Activated naive CD4-positive, alpha-beta T cell treated with anti-CD3 and anti-CD28 coated beads for 36 hours (primary cell): ENCODE data around the gene PDLIM5. TPM values are rescaled to one million over a fixed set of nuclear protein-coding genes. Genes with fewer than 3 reads are reported as not detected.
"Not testable (repeated sequence)": the region's sequence is repeated elsewhere in the genome, so short reads cannot be mapped to it uniquely, and the experiment has no call there.

Source experiments
- CTCF ChIA-PET: fragments of 350-600 bp; sonication (Branson Sonifier 250); formaldehyde crosslinking; loops from one replicate; lab custom pipeline; 2021; ENCODE audit warnings: antibody characterized with exemption; lab: Charles Lee
- DNase-seq: peaks from one replicate; pipeline ENCODE4 v3.0.0-alpha.2; 2020
- H3K27ac Mint-ChIP-seq: one replicate; pipeline ENCODE4 v1.8.0; 2021; ENCODE audit warnings: mild to moderate bottlenecking, mixed read lengths
- H3K27me3 Mint-ChIP-seq: one replicate; pipeline ENCODE4 v1.8.0; 2021; ENCODE audit warnings: low read depth, mixed read lengths
- H3K36me3 Mint-ChIP-seq: one replicate; pipeline ENCODE4 v1.8.0; 2021; ENCODE audit warnings: low read depth, mixed read lengths
- H3K4me1 Mint-ChIP-seq: one replicate; pipeline ENCODE4 v1.8.0; 2021; ENCODE audit warnings: low read depth, mixed read lengths
- H3K4me3 Mint-ChIP-seq: one replicate; pipeline ENCODE4 v1.8.0; 2021; ENCODE audit warnings: mild to moderate bottlenecking, moderate library complexity, mixed read lengths
- H3K9me3 Mint-ChIP-seq: one replicate; pipeline ENCODE4 v1.8.0; 2021; ENCODE audit warnings: mixed read lengths
- intact Hi-C: fragments of 100-400 bp; cut with micrococcal nuclease; formaldehyde crosslinking; loops from one replicate; pipeline ENCODE4 v1.15.1; 2023
- total RNA-seq, 2 experiments: library from RNA; stranded (reverse); gene quantifications; one replicate each; pipeline ENCODE4 v1.2.3, GENCODE V29; 2021

Gene PDLIM5
- total RNA-seq, 2 experiments from 2014 or later, result 19.0 to 22.2 TPM

DNA sequence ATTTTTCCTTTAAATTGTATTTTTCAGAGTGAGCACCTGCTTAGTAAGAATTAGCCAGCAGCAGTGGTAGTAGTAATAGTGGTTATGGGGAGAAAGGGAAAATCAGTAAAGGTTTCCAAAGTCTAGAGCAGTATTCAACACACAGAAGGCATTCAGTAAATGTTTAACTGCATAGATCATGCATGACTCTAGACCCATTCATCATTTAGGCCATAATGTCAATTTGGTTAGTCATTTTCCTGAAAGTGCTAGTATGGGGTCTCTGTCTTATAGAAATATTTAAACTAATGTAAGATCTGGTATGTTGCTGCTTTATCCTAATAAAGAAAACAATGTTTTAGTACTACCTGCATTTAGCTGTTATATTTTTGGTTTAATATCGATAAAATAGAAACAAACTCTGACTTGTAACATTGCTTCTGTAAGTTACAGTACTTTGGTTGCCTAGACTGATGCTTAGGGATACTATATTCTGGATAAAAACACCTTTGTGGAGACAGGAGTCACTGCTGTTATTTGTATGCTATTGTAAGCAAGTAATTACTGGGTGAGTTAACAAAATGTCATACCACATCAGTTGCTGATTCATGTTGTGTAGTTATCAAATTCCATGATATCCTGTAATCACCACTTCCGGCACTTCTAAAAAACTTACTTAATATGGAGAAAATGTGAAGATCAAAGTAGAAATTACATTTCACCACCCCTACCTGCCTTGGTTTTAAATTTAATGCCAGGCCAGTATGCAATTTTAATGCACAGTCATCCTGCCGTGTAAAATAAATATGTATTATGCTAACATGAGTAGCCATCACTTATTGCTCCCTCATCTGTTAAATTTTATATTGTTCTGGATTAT lies 190.2 kb downstream of the PDLIM5 start:
- Mint-ChIP-seq H3K36me3 (peaks cover 6% of the 10 kb centered on the region), H3K27me3 (no peaks in the 10 kb centered on the region), H3K4me3 (no peak overlapping the region), H3K27ac (no peak overlapping the region), H3K9me3 (no peaks in the 10 kb centered on the region), H3K4me1 (no peaks in the 10 kb centered on the region)
- CTCF ChIA-PET, result interaction anchor here (0.6 kb wide), 1 partner anchor 482 kb away, joined by 3 read pairs; no protein-coding TSS in a partner anchor
- intact Hi-C loops, result no loop called here
- no peak for DNase-seq

DNA sequence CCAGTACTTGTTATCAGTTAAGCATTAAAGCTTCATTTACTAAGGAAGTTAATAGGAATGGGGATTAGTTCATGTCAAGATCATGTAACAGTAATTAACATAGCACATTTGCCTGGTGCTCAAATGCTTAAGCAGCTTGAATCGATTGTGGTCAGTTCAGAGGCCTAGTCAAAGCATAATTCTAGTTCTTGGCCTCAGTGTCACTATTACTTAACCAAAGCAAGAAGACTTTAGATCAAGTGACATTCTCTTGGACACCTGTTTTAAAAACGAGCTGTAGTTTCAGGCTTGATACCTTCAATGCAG lies 190.8 kb downstream of the PDLIM5 start:
- peaks cover 6% of the 10 kb centered on the region for H3K36me3 Mint-ChIP-seq
- DNase-seq, result no peak
- H3K27ac Mint-ChIP-seq, result no peak overlapping the region
- no peaks in the 10 kb centered on the region for H3K9me3 Mint-ChIP-seq
- no peaks in the 10 kb centered on the region for H3K4me1 Mint-ChIP-seq
- H3K4me3 Mint-ChIP-seq, result no peak overlapping the region
- CTCF ChIA-PET, result interaction anchor here (0.6 kb wide), 1 partner anchor 482 kb away, joined by 3 read pairs; no protein-coding TSS in a partner anchor
- intact Hi-C loops, result no loop called here
- H3K27me3 Mint-ChIP-seq, result no peaks in the 10 kb centered on the region

DNA sequence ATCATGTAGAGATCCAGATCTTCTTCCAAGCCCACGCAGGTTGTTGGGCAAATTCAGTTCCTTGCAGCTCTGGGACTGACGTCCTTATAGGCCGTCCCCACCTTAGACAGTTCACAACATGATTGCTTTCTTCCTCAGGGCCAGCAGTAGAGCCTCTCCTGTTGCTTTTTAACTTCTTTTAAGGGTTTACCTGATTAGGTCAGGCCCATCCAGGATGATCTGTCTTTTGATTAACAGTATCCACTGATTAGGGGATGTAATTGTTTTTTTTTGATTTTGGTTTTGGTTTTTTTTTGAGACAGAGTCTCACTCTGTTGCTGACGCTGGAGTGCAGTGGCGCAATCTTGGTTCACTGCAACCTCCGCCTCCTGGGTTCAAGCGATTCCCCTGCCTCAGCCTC lies 197.0 kb downstream of the PDLIM5 start:
- Mint-ChIP-seq H3K27ac (no peak overlapping the region), H3K36me3 (peaks cover 2% of the 10 kb centered on the region), H3K9me3 (no peaks in the 10 kb centered on the region), H3K4me1 (no peaks in the 10 kb centered on the region), H3K4me3 (no peak overlapping the region), H3K27me3 (no peaks in the 10 kb centered on the region)
- no peak for DNase-seq
- CTCF ChIA-PET, result interaction anchor here (0.6 kb wide), 2 partner anchors 233 to 1916 kb away, joined by 3 to 6 read pairs; no protein-coding TSS in a partner anchor
- intact Hi-C loops, result no loop called here

DNA sequence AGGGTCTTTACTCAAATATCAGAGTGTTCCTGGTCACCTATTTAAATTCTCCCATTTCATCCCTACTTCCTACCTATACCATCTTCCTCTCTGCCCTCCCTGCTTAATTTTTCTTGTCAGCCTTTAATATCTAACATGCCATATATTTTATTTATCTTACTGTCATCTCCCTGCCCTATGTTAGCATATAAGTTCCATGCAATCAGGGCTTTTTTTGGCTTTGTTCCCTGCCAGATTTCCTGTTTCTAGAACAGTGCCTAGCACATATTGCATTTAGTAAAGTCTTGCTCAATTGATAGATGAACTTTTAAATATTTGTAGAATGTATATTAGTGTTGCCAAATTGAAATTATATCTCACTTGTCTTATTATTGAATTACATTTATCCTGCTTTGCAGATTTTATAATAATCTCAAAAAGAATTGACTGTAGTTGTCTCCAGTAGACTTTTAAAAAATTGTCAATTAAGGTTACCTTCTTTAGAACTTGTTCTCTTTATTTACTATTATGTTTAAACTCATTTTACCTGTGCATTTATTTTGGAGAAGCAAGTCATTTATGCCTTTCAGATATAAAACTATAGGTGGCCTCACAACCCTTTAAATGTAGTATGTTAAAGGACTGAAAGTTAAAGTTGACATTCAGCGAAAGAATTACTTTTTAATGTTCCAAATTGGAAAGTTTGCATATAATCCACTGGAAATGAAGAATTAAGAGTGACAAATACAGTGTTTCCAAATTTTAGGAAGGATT lies 197.8 kb downstream of the PDLIM5 start:
- no peak overlapping the region for H3K4me3 Mint-ChIP-seq
- H3K9me3 Mint-ChIP-seq, result no peaks in the 10 kb centered on the region
- H3K27me3 Mint-ChIP-seq, result no peaks in the 10 kb centered on the region
- no peaks in the 10 kb centered on the region for H3K4me1 Mint-ChIP-seq
- no peak overlapping the region for H3K27ac Mint-ChIP-seq
- H3K36me3 Mint-ChIP-seq, result peaks cover under 1% of the 10 kb centered on the region
- no peak for DNase-seq
- CTCF ChIA-PET, result no interaction called here
- intact Hi-C loops, result no loop called here

DNA sequence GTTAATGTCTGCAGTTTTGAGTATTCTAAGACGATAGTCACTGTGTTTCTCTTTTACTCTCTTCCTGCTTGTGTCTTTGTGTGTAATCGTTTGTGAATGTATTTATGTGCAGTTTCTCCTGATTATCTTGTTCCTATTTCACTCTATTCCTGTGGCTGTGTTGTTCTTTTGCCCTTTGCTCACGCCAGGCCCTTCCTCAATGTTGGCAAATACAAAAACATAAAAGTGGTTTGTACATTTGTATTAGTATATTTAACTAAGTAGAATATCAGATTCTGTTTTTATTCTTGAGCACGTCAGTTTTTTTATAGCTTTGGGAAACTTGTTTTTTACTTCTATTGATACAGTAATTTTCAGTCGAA lies 198.4 kb downstream of the PDLIM5 start:
- no peaks in the 10 kb centered on the region for H3K36me3 Mint-ChIP-seq
- no peaks in the 10 kb centered on the region for H3K9me3 Mint-ChIP-seq
- H3K4me3 Mint-ChIP-seq, result no peak overlapping the region
- H3K4me1 Mint-ChIP-seq, result no peaks in the 10 kb centered on the region
- intact Hi-C loops, result no loop called here
- no peak for DNase-seq
- CTCF ChIA-PET, result no interaction called here
- H3K27me3 Mint-ChIP-seq, result no peaks in the 10 kb centered on the region
- no peak overlapping the region for H3K27ac Mint-ChIP-seq

DNA sequence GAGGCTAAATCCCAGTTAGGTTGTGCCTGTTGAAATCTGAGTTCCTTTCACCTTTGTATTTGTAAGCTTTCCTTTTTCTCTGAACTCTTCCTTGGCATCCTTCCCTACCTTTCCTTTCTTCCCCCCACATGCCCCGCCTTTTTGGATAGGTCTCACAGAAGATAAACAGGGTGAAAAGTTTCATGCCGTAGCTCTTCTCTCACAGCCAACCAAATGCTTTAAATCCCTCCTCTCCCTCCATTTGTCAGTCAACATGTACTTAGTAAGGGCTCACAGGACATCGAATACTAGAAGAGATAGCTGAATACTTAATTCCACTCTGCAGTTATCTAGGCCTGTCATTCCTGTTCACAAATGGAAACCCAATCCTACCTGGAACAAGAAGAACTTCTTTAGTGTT lies 198.9 kb downstream of the PDLIM5 start:
- no peak for DNase-seq
- Mint-ChIP-seq H3K36me3 (no peaks in the 10 kb centered on the region), H3K27ac (no peak overlapping the region), H3K27me3 (no peaks in the 10 kb centered on the region), H3K4me3 (no peak overlapping the region), H3K9me3 (no peaks in the 10 kb centered on the region), H3K4me1 (no peaks in the 10 kb centered on the region)
- CTCF ChIA-PET, result no interaction called here
- intact Hi-C loops, result no loop called here

DNA sequence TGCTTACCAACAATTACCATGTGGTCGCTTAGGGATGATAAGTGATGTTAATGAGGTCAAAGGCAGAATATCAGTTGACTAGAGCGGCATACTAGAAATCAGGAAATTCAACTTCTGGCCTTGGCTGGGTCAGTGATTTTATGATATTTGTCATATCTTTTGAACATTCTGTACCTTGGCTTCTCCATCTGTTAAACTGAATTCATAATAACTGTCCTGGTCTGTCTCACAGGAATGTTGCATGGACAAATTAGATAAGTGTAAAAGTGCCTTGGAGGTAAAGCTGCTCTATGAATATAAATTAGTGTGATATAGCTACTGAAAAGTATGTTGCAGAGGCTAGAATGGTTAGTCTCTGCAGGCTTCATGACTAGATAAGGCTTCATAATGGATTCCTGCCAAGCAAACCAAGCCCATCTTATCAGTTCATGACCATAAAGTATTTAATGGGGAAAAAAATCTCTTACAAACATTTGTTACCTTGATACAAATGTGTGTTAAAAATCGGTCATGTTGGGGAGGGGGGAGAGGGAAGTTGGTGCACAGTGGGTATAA lies 201.4 kb downstream of the PDLIM5 start:
- no peak for DNase-seq
- intact Hi-C loops, result no loop called here
- Mint-ChIP-seq H3K36me3 (no peaks in the 10 kb centered on the region), H3K27me3 (no peaks in the 10 kb centered on the region), H3K27ac (no peak overlapping the region), H3K4me3 (no peak overlapping the region), H3K4me1 (no peaks in the 10 kb centered on the region), H3K9me3 (no peaks in the 10 kb centered on the region)
- CTCF ChIA-PET, result no interaction called here

DNA sequence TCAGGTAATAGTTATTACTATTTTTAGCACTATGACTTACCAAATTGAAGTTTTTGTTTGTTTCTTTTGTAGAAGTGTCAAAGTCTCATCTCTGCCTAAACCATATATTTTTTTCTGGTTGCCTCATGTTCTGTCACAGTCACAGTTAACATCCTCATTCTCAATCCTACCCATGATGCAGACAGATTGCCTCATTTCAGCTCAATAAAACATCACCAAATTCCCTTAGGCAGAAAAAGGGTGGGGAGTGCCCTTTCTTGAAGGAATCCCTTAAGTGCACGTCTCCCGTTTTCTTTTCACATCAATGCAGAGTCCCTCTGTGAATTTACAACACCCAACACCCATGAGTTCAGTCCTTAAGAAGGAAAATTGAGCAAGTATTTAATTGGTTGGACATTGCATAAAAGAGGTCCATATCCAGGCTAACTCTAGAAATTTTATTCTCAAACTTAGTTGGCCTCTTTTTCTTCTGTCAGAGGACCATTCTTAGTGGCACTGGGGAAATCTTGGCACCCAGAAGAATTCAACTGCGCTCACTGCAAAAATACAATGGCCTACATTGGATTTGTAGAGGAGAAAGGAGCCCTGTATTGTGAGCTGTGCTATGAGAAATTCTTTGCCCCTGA lies 202.4 kb downstream of the PDLIM5 start:
- CTCF ChIA-PET, result no interaction called here

DNA sequence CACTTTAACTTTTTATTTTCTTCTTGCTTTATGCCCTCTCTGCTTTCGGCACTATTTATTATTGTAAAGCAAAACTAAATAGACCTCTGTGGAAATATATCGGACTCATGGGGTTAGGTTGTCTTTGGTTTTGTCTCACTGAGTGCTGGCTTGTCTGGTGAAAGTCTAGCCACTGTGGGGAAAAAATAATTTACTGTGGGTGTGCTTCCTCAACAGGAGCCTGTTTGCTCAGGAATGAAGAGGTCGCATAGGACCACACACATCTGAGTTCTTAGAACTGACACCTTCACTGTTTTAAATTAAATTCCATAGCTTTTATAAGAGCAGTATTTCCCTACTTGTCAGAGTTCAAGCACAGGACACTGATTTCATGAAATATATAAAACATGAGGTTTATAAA lies 203.0 kb downstream of the PDLIM5 start:
- no peaks in the 10 kb centered on the region for H3K4me1 Mint-ChIP-seq
- CTCF ChIA-PET, result no interaction called here
- H3K9me3 Mint-ChIP-seq, result no peaks in the 10 kb centered on the region
- H3K27ac Mint-ChIP-seq, result no peak overlapping the region
- H3K36me3 Mint-ChIP-seq, result peaks cover 8% of the 10 kb centered on the region
- H3K27me3 Mint-ChIP-seq, result no peaks in the 10 kb centered on the region
- DNase-seq, result no peak
- H3K4me3 Mint-ChIP-seq, result no peak overlapping the region
- intact Hi-C loops, result no loop called here

More for the DNA sequence above, 202.4 kb downstream of the PDLIM5 start:
- peaks cover 7% of the 10 kb centered on the region for H3K36me3 Mint-ChIP-seq
- H3K9me3 Mint-ChIP-seq, result no peaks in the 10 kb centered on the region
- H3K4me1 Mint-ChIP-seq, result no peaks in the 10 kb centered on the region
- no peak overlapping the region for H3K4me3 Mint-ChIP-seq
- intact Hi-C loops, result no loop called here
- no peak overlapping the region for H3K27ac Mint-ChIP-seq
- no peak for DNase-seq
- H3K27me3 Mint-ChIP-seq, result no peaks in the 10 kb centered on the region

DNA sequence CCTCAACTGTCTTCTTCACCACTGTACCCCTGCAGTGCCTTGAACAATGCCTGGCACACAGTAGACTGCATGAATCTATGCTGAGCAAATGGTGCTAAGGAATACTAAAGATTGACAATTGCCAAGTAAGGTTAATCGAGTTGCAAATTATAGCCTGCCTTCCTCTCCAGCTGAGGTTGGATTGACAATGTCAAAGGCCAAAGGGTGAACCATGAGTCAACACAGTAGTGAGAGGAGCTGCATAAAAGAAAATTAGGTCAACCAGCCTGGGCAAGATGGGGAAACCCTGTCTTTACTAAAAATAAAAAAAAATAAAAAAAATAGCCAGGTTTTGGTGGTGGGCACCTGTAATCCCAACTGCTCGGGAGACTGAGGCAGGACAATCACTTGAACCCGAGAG lies 208.9 kb downstream of the PDLIM5 start:
- peaks cover 15% of the 10 kb centered on the region for H3K36me3 Mint-ChIP-seq
- H3K27ac Mint-ChIP-seq, result no peak overlapping the region
- CTCF ChIA-PET, result no interaction called here
- intact Hi-C loops, result no loop called here
- H3K27me3 Mint-ChIP-seq, result no peaks in the 10 kb centered on the region
- DNase-seq, result no peak
- no peaks in the 10 kb centered on the region for H3K4me1 Mint-ChIP-seq
- no peak overlapping the region for H3K4me3 Mint-ChIP-seq
- H3K9me3 Mint-ChIP-seq, result no peaks in the 10 kb centered on the region

DNA sequence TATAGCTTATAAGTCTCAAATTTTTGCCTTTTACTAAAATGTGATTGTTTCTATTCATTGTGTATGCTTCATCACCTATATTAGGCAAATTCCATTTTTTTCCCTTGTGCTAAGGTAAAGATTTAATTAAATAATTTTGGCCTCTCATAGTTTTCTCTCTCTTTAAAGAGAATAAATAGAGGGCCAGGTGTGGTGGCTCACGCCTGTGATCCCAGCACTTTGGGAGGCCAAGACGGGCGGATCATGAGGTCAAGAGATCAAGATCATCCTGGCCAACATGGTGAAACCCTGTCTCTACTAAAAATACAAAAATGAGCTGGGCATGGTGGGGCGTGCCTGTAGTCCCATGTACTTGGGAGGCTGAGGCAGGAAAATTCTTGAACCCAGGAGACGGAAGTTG lies 213.3 kb downstream of the PDLIM5 start:
- H3K27me3 Mint-ChIP-seq, H3K36me3 Mint-ChIP-seq, H3K4me3 Mint-ChIP-seq, H3K27ac Mint-ChIP-seq, H3K9me3 Mint-ChIP-seq, DNase-seq, intact Hi-C loops, CTCF ChIA-PET, H3K4me1 Mint-ChIP-seq: not testable (repeated sequence)

DNA sequence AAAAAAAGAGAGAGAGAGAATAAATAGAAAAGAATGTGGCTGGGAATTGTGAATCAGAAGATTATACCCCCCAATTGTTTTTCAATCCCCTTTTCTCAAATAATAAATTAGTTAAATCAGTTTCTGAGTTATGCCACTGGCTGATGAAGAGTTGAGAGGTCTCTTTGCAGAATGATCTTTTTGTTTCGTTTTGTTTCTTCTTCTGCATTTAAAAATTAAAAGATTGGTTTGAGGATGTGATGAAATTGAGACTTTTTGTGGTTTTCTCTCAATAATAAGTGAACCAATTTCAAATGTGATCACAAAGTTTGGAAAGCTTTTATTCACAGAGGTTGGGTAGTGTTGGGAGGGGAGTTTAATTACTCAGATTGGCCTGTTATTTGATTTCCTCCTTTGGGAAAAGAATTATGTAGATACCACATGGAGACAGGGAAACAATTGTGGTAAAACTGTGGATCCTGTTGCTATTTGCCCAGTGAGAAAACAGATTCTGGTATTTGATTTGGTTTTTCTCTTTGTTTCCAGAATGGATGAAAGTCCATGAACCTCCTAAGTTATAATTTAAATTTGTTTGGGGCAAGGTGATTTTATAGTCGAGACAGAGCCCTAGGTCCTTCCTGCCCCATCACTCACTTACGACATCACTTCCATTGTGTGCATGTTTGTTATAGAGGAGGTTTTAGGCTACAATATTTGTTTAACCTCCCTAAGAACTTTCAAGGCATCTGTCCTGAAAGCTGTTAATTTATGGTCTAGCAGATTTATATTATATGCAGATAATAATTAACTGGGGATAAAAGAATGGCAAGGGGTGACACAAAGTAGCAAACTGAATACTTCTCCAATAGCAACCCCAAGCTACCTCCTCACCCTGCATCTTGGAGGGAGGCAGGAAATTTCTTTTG lies 214.0 kb downstream of the PDLIM5 start:
- DNase-seq, result no peak
- Mint-ChIP-seq H3K27me3 (no peaks in the 10 kb centered on the region), H3K4me3 (no peak overlapping the region), H3K9me3 (no peaks in the 10 kb centered on the region), H3K27ac (no peak overlapping the region), H3K4me1 (no peaks in the 10 kb centered on the region), H3K36me3 (peaks cover 5% of the 10 kb centered on the region)
- CTCF ChIA-PET, result no interaction called here
- intact Hi-C loops, result no loop called here
